Stomach (tissue), 9 donors: ENCODE data around the gene KCNQ1. TPM values are rescaled to one million over a fixed set of nuclear protein-coding genes. Genes with fewer than 3 reads are reported as not detected.

ENCODE experiments used
- DNase-seq, 2 donors: peaks; one replicate each; pipeline versions ENCODE4 v3.0.0 to v3.0.0-alpha.2; 2013 to 2019
- H3K27ac ChIP-seq, 5 donors: fragments of 200-600 bp in 4 of 5; sonication (generic) in 4 of 5; one replicate each; pipeline ENCODE4 v1.5.1; 2013 to 2019; ENCODE audit warnings: mild to moderate bottlenecking in 1 of 5, moderate library complexity in 1 of 5
- H3K27me3 ChIP-seq, 3 donors: fragments of 200-600 bp; sonication (generic); one replicate each; pipeline ENCODE4 v1.5.1; 2017 to 2019; ENCODE audit warnings: mixed run types in 1 of 3
- H3K36me3 ChIP-seq, 4 donors: fragments of 200-600 bp; sonication (generic); 1 replicate in 3 of 4; 2 replicates in 1 of 4; pipeline ENCODE4 v1.5.1; 2016 to 2019
- H3K4me1 ChIP-seq, 4 donors: fragments of 200-600 bp; sonication (generic); one replicate each; pipeline ENCODE4 v1.5.1; 2016 to 2019
- H3K4me3 ChIP-seq, 4 donors: fragments of 200-600 bp; sonication (generic) in 3 of 4; one replicate each; pipeline ENCODE4 v1.5.1; 2016 to 2019; ENCODE audit warnings: mild to moderate bottlenecking in 1 of 4
- H3K9me3 ChIP-seq, 4 donors: fragments of 200-600 bp; sonication (generic); one replicate each; pipeline ENCODE4 v1.5.1; 2016 to 2019
- CTCF ChIP-seq, 7 experiments: fragments of 450-650 bp in 4 of 7; fragments of 200-600 bp in 3 of 7; sonication (generic) in 3 of 7; IDR thresholded peaks; one replicate each; pipeline ENCODE4 v1.5.1; 2016 to 2019; ENCODE audit warnings: antibody characterized with exemption in 7 of 7, control low read depth in 2 of 7, mild to moderate bottlenecking in 1 of 7
- EP300 ChIP-seq: sonication (generic); formaldehyde crosslinking; IDR thresholded peaks from one replicate; pipeline ENCODE4 v1.6.1; 2017; ENCODE audit warnings: antibody characterized with exemption
- POLR2A ChIP-seq, 4 donors: fragments of 450-650 bp; IDR thresholded peaks; one replicate each; pipeline ENCODE4 v1.6.1; 2016; ENCODE audit warnings: antibody characterized with exemption in 4 of 4, control low read depth in 2 of 4, mild to moderate bottlenecking in 1 of 4, moderate library complexity in 1 of 4
- POLR2AphosphoS5 ChIP-seq, 3 donors: sonication (generic); formaldehyde crosslinking; IDR thresholded peaks; one replicate each; pipeline ENCODE4 v1.6.1; 2016; ENCODE audit warnings: antibody characterized with exemption in 3 of 3
- WGBS, 5 donors: extraction: QIAGEN DNeasy Blood & Tissue Kit in 3 of 5; methylation state at CpG; one replicate each; pipeline versions ENCODE4 v1.1.5 to v1.1.7; 2013 to 2018; 5-methylcytosine and 5-hydroxymethylcytosine counted together
- intact Hi-C: fragments of 100-400 bp; cut with DNase I; formaldehyde crosslinking; loops from one replicate; pipeline ENCODE4 v1.15.1; 2023; ENCODE audit warnings: low total_unique reads
- polyA plus RNA-seq, 3 donors: library from polyadenylated mRNA; stranded (reverse); fragments of 200-250 nt; gene quantifications; one replicate each; pipeline ENCODE4 v1.2.3, GENCODE V29; 2013
- total RNA-seq, 5 donors: library from RNA; depleted of rRNA; stranded (reverse); fragments of >200 nt; gene quantifications; one replicate each; pipeline versions ENCODE4 v1.1.0 to v1.2.3, GENCODE V29; 2014 to 2016
- donor health status: healthy with polysubstance abuse.
- donor health status: Bipolar disorder and iron deficiency.
- donor health status: healthy.

The KCNQ1 gene
- total and polyA plus RNA-seq, 8 donors: 12.1 to 155 (median 49.0) TPM

DNA sequence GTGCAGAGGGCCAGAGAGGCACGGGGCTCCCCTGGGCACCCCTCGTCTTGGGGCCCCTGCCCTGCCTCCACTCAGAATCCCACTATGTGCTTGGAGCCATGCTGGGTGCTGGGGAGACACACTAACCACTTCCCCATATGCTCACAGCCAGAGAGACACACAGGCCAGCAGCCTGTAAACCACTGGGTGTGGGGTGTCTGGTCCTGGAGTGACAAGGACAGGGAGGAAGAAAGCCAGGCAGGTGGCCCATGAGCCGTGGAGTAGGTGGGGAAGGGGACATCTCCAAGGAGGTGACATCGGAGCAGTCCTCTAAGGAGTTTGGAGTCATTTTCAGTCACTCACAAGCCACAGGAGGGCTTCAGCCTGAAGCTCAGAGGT, 381.9 kb downstream of the KCNQ1 start:
- Histone ChIP-seq H3K36me3 (no peaks in the 10 kb centered on the region), H3K27me3 (no peaks in the 10 kb centered on the region), H3K9me3 (peaks cover 0 to 28% (median 16%) of the 10 kb centered on the region in 4 donors), H3K27ac (peak overlapping the region; percentile 41 to 87 (median 86)), H3K4me1 (peaks cover 20 to 37% (median 28%) of the 10 kb centered on the region in 4 donors), H3K4me3 (peak overlapping the region in 1 of 4 donors; percentile 1)
- intact Hi-C loops: no loop called here
- no peak for TF ChIP-seq EP300
- TF ChIP-seq POLR2AphosphoS5 (IDR thresholded peaks at IDR 0.05): no peak
- no peak for TF ChIP-seq POLR2A (IDR thresholded peaks at IDR 0.05)
- TF ChIP-seq CTCF (IDR thresholded peaks at IDR 0.05): no peak
- DNase-seq: no peak
- WGBS, 5 donors: 55 to 72% (median 64%) methylated on average over 3 to 4 of the region's 4 CpGs

- intact Hi-C loops: no loop called here
- no peak for TF ChIP-seq POLR2A (IDR thresholded peaks at IDR 0.05)
- TF ChIP-seq CTCF (IDR thresholded peaks at IDR 0.05): no peak
- TF ChIP-seq EP300: no peak
- no peak for TF ChIP-seq POLR2AphosphoS5 (IDR thresholded peaks at IDR 0.05)
- Histone ChIP-seq H3K27ac (peak overlapping the region in 4 of 5 donors; percentile 83 to 87 (median 86)), H3K4me1 (peaks cover 20 to 37% (median 28%) of the 10 kb centered on the region in 4 donors), H3K36me3 (no peaks in the 10 kb centered on the region), H3K4me3 (no peak overlapping the region), H3K27me3 (no peaks in the 10 kb centered on the region), H3K9me3 (peaks cover 0 to 28% (median 16%) of the 10 kb centered on the region in 4 donors)
- WGBS, 5 donors: 90 to 98% (median 95%) methylated on average over 12 of the region's 12 CpGs
- DNase-seq: no peak
These were observed 382.4 kb downstream of the KCNQ1 start for GRCh38 chr11:2827256-2827655.

- H3K36me3 ChIP-seq: no peaks in the 10 kb centered on the region
- DNase-seq: no peak
- no peaks in the 10 kb centered on the region for H3K27me3 ChIP-seq
- H3K9me3 ChIP-seq: peaks cover 0 to 24% (median 15%) of the 10 kb centered on the region in 4 donors
- peak overlapping the region in 1 of 5 donors; percentile 4 for H3K27ac ChIP-seq
- no peak overlapping the region for H3K4me3 ChIP-seq
- WGBS, 5 donors: 87 to 94% (median 92%) methylated on average over 10 of the region's 10 CpGs
- H3K4me1 ChIP-seq: peaks cover 20 to 37% (median 28%) of the 10 kb centered on the region in 4 donors
- no peak for TF ChIP-seq POLR2AphosphoS5 (IDR thresholded peaks at IDR 0.05)
- TF ChIP-seq POLR2A (IDR thresholded peaks at IDR 0.05): no peak
- no peak for TF ChIP-seq EP300
- TF ChIP-seq CTCF (IDR thresholded peaks at IDR 0.05): no peak
- intact Hi-C loops: no loop called here
These were observed 383.0 kb downstream of the KCNQ1 start for GRCh38 chr11:2827792-2828191.

- Histone ChIP-seq H3K4me3 (no peak overlapping the region), H3K27me3 (no peaks in the 10 kb centered on the region), H3K27ac (peak overlapping the region in 1 of 5 donors; percentile 4), H3K9me3 (peaks cover 0 to 16% (median 12%) of the 10 kb centered on the region in 4 donors), H3K4me1 (peaks cover 20 to 37% (median 28%) of the 10 kb centered on the region in 4 donors), H3K36me3 (no peaks in the 10 kb centered on the region)
- intact Hi-C loops: no loop called here
- no peak for TF ChIP-seq POLR2AphosphoS5 (IDR thresholded peaks at IDR 0.05)
- TF ChIP-seq EP300: no peak
- TF ChIP-seq CTCF (IDR thresholded peaks at IDR 0.05): no peak
- no peak for TF ChIP-seq POLR2A (IDR thresholded peaks at IDR 0.05)
- no peak for DNase-seq
- WGBS, 5 donors: 71 to 92% (median 88%) methylated on average over 4 of the region's 4 CpGs
These were observed 383.9 kb downstream of the KCNQ1 start for GRCh38 chr11:2828585-2829330.
